ENCODE measurements around the gene TTBK2. TPM values are rescaled to one million over a fixed set of nuclear protein-coding genes. Genes with fewer than 3 reads are reported as not detected.
A peak's percentile ranks its signal among the peaks of the same experiment; 100 is the strongest.

The TTBK2 gene
- total and polyA plus RNA-seq, 10 of the 15 experiments (the other 5 are each of a cell fraction or from before 2014, with no cell fraction given) = 0.66 to 9.1 (median 3.7) TPM

GRCh38 chr15:42915654-42916315 is 4.8 kb downstream of the TTBK2 start (continued):
- TF ChIP-seq PRDM15 (CRISPR knock-in tag; IDR thresholded peaks at IDR 0.05) (no peak), ZNF207 (IDR thresholded peaks at IDR 0.05; ENCODE audit: borderline replicate concordance) (no peak)

DNA sequence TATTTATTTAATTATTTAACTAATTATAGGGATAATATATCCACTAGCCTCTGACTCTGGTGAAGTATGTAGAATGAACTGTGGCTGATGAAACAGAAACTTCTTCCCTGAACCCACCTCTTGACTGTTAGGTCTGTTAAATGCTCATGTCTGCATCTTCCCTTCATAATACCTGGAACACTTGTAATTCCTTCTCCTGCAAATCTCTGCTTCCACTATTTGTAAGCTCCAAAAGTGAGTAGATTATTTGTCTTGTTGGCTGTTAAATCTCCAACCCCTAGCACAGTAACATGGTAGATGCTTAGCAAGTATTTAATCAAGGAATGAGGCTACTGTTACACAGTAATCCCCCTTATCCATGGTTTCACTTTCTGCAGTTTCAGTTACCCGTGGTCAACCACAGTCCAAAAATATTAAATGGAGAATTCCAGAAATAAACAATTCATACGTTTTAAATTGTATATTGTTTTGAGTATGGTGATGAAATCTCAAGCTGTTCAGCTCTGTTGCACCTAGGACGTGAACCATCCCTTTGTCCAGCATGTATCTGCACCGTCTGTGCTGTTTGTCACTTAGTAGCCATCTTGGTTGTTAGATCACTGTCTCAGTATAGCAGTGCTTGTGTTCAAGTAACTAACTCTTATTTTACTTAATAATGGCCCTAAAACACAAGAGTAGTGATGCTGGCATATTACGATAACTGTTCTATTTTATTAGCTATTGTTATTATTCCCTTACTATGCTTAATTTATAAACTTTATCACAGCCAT is 5.7 kb downstream of the TTBK2 start:
- TF ChIP-seq RUNX3 (IDR thresholded peaks at IDR 0.05; ENCODE audit: low read length) (peak; percentile 61), WRNIP1 (IDR thresholded peaks at IDR 0.05; ENCODE audit: borderline replicate concordance, low read depth, low read length) (no peak), KDM1A (IDR thresholded peaks at IDR 0.05; ENCODE audit: borderline replicate concordance) (no peak), YY1 (IDR thresholded peaks at IDR 0.05; ENCODE audit: low read depth, low read length) (peak; percentile 77), SMAD1 (IDR thresholded peaks at IDR 0.05; ENCODE audit: low read depth, partially characterized antibody) (no peak), HDAC6 (IDR thresholded peaks at IDR 0.05; ENCODE audit: unreplicated experiment) (no peak)
- no peaks in the 10 kb centered on the region for H4K20me1 ChIP-seq (ENCODE audit: control insufficient read depth, insufficient read depth)
- peak overlapping the region; percentile 12 for H3K4me2 ChIP-seq (ENCODE audit: control insufficient read depth, insufficient read depth)
- in situ Hi-C loops (cut with MboI) (no loop called here), intact Hi-C loops (cut with micrococcal nuclease; ENCODE audit: unreplicated experiment) (no loop called here)
- H2AFZ ChIP-seq (ENCODE audit: control insufficient read depth, low read depth, low read length) = peak overlapping the region; percentile 9; the same call in 1 of the 2 replicates
- no peak for FAIRE-seq
- H3K27me3 ChIP-seq (replicated peaks in 1 of 2; ENCODE audit: control insufficient read depth in 2 of 2, insufficient read depth in 2 of 2, low read length in 1 of 2) = no peaks in the 10 kb centered on the region
- BruUV-seq (replicated peaks) = no TSS peak
- ATAC-seq = peak; percentile 37; the same call in 2 of the 3 replicates
- peaks cover 15% of the 10 kb centered on the region for H3K4me1 ChIP-seq (ENCODE audit: control insufficient read depth, insufficient read depth, low read length)
- H3K4me3 ChIP-seq = no peak overlapping the region
- H3K9me3 ChIP-seq (replicated peaks; ENCODE audit: control insufficient read depth, insufficient read depth, low read length) = no peaks in the 10 kb centered on the region
- H3K9ac ChIP-seq (ENCODE audit: control insufficient read depth, insufficient read depth, low read length) = no peak overlapping the region
- 32% methylated on average over 5 of the region's 5 CpGs for WGBS (ENCODE audit: insufficient coverage, insufficient replicate concordance, low lambda C conversion rate, missing lambda C conversion rate)
- CTCF ChIA-PET = interaction anchor here (0.8 to 2.1 kb wide), 4 partner anchors 12 to 370 kb away, joined by 3 to 10 read pairs (median 4); no protein-coding TSS in a partner anchor
- H3K79me2 ChIP-seq (ENCODE audit: control insufficient read depth, insufficient read depth, low read length) = peaks cover 24% of the 10 kb centered on the region
- POLR2A ChIA-PET = interaction anchor here (0.6 kb wide), 1 partner anchor 1586 kb away, joined by 8 read pairs; no protein-coding TSS in a partner anchor
- DNase-seq (ENCODE audit: low read depth, low spot score) = no peak
- RAD21 ChIA-PET (ENCODE audit: unreplicated experiment) = interaction anchor here (1.8 kb wide), 1 partner anchor 11 kb away, joined by 6 read pairs; no protein-coding TSS in a partner anchor
- no peaks in the 10 kb centered on the region for H3K36me3 ChIP-seq (ENCODE audit: control insufficient read depth in 2 of 2, insufficient read depth in 2 of 2, low read length in 1 of 2)
- H3K27ac ChIP-seq (ENCODE audit: control insufficient read depth, insufficient read depth) = no peak overlapping the region
- SMC1A ChIA-PET (ENCODE audit: uncharacterized antibody, unreplicated experiment) = interaction anchor here (1.0 kb wide), 1 partner anchor 11 kb away, joined by 4 read pairs; no protein-coding TSS in a partner anchor
